ENCODE results near the gene ANAPC10. TPM values are rescaled to one million over a fixed set of nuclear protein-coding genes. Genes with fewer than 3 reads are reported as not detected.
A peak's percentile ranks its signal among the peaks of the same experiment; 100 is the strongest.

Gene ANAPC10
- total and polyA plus RNA-seq, 2 experiments from 2014 or later, result 22.4 to 31.7 TPM

DNA sequence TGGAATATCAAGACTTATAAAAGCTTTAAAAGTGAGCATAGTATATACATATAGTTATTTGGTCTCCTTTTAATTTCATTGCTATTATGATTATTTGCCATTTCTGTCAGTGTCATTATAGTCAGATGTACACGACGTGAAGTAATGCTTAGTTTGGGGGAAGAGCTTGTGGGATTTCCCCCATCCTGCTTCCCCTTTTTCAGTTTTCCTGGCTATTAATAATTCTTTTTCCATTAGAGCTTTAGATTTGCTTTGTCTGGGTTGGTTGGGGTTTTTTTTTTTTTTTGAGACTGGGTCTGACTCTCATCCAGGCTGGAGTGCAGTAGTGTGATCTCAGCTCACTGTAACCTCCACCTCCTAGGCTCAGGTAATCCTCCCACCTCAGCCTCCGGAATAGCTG lies 5.5 kb upstream of the ANAPC10 start:
- Histone ChIP-seq H2AFZ (no peak overlapping the region), H3K36me3 (ENCODE audit: low read depth) (peaks cover 39% of the 10 kb centered on the region), H3F3A (ENCODE audit: insufficient read depth) (peaks cover 8% of the 10 kb centered on the region; the same call in 1 of the 2 replicates), H3K9ac (no peak overlapping the region), H3K4me2 (ENCODE audit: unreplicated experiment) (no peak overlapping the region), H3K9me2 (ENCODE audit: insufficient read depth) (no peaks in the 10 kb centered on the region), H3K27ac (no peak overlapping the region), H4K20me1 (ENCODE audit: insufficient read depth) (no peaks in the 10 kb centered on the region), H3K4me3 (no peak overlapping the region), H3K9me3 (ENCODE audit: low read depth) (no peaks in the 10 kb centered on the region), H3K79me2 (ENCODE audit: insufficient read depth) (peaks cover 97% of the 10 kb centered on the region), H3K4me1 (ENCODE audit: insufficient read depth) (peaks cover 18% of the 10 kb centered on the region), H3K27me3 (replicated peaks; ENCODE audit: insufficient read depth) (no peaks in the 10 kb centered on the region)
- no peak for DNase-seq
- in situ Hi-C loops (cut with MboI), result no loop called here
- TF ChIP-seq EZH2phosphoT487 (IDR thresholded peaks at IDR 0.05; ENCODE audit: insufficient read depth, low read depth) (no peak), EZH2 (IDR thresholded peaks at IDR 0.05; ENCODE audit: insufficient read depth, poor library complexity, severe bottlenecking) (no peak)
- WGBS, 2 experiments (ENCODE audit: low coverage in 1 of 2, low lambda C conversion rate in 2 of 2, missing lambda C conversion rate in 2 of 2), result 92 to 97% methylated on average over 3 of the region's 3 CpGs

DNA sequence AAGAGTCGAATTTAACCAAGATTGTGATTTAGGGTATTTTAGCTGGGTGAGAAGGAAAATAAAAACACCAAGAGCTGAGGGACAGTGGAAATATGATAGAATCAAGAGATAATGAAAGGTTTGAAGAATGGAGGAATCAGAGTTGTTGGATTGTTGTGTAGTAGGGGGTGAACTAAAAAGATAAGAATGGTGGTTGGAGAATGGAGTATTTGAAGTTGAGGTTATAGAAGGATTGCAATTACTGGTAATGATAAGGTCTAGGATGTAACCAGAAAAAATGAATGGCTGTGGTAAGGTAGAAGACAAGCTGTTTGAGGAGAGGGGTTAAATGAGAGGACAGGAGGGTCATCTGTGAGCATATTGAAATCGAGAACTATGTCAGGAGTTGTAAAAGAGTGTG lies 4.6 kb upstream of the ANAPC10 start:
- H3K9ac ChIP-seq, result no peak overlapping the region
- H3K36me3 ChIP-seq (ENCODE audit: low read depth), result peaks cover 31% of the 10 kb centered on the region
- no peaks in the 10 kb centered on the region for H3K27me3 ChIP-seq (replicated peaks; ENCODE audit: insufficient read depth)
- no peaks in the 10 kb centered on the region for H3K9me2 ChIP-seq (ENCODE audit: insufficient read depth)
- peaks cover 18% of the 10 kb centered on the region for H3K4me1 ChIP-seq (ENCODE audit: insufficient read depth)
- WGBS, 2 experiments (ENCODE audit: low coverage in 1 of 2, low lambda C conversion rate in 2 of 2, missing lambda C conversion rate in 2 of 2), result 61 to 70% methylated on average over 2 of the region's 2 CpGs
- H3F3A ChIP-seq (ENCODE audit: insufficient read depth), result peaks cover 10% of the 10 kb centered on the region; the same call in 1 of the 2 replicates
- H3K79me2 ChIP-seq (ENCODE audit: insufficient read depth), result peaks cover 92% of the 10 kb centered on the region
- H3K4me3 ChIP-seq, result no peak overlapping the region
- no peak overlapping the region for H3K4me2 ChIP-seq (ENCODE audit: unreplicated experiment)
- no peaks in the 10 kb centered on the region for H4K20me1 ChIP-seq (ENCODE audit: insufficient read depth)
- no peak overlapping the region for H2AFZ ChIP-seq
- in situ Hi-C loops (cut with MboI), result no loop called here
- no peaks in the 10 kb centered on the region for H3K9me3 ChIP-seq (ENCODE audit: low read depth)
- DNase-seq, result no peak
- no peak for TF ChIP-seq EZH2phosphoT487 (IDR thresholded peaks at IDR 0.05; ENCODE audit: insufficient read depth, low read depth)
- no peak for TF ChIP-seq EZH2 (IDR thresholded peaks at IDR 0.05; ENCODE audit: insufficient read depth, poor library complexity, severe bottlenecking)
- no peak overlapping the region for H3K27ac ChIP-seq

DNA sequence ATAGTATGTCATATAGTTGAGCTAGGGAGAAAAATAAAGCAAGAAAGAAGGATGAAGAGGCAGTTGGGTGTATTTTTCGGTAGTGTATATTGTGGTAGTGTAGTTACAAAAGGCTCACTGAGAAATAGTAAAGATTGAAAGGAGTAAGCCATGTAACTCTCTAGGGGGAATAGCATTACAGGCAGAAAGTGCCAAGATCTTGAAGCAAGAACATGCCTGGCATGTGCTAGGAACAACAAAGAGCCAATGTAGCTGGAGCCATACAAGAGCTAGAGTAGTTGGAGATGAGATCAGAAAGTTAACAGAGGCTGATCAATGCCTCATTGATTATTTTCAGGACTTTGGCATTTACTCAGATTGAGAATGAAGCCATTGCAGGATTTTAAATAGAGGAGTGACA lies 3.1 kb upstream of the ANAPC10 start:
- H3K9ac ChIP-seq, result no peak overlapping the region
- no peak overlapping the region for H3K4me2 ChIP-seq (ENCODE audit: unreplicated experiment)
- H2AFZ ChIP-seq, result no peak overlapping the region
- H3K9me3 ChIP-seq (ENCODE audit: low read depth), result no peaks in the 10 kb centered on the region
- H3K9me2 ChIP-seq (ENCODE audit: insufficient read depth), result no peaks in the 10 kb centered on the region
- DNase-seq, result no peak
- H3K27ac ChIP-seq, result no peak overlapping the region
- H3K36me3 ChIP-seq (ENCODE audit: low read depth), result peaks cover 18% of the 10 kb centered on the region
- H3F3A ChIP-seq (ENCODE audit: insufficient read depth), result peaks cover 20% of the 10 kb centered on the region
- H4K20me1 ChIP-seq (ENCODE audit: insufficient read depth), result no peaks in the 10 kb centered on the region
- H3K79me2 ChIP-seq (ENCODE audit: insufficient read depth), result peaks cover 90% of the 10 kb centered on the region
- no peak overlapping the region for H3K4me3 ChIP-seq
- no peaks in the 10 kb centered on the region for H3K27me3 ChIP-seq (replicated peaks; ENCODE audit: insufficient read depth)
- H3K4me1 ChIP-seq (ENCODE audit: insufficient read depth), result peaks cover 28% of the 10 kb centered on the region
- WGBS, 2 experiments (ENCODE audit: low coverage in 1 of 2, low lambda C conversion rate in 2 of 2, missing lambda C conversion rate in 2 of 2), result 97 to 100% methylated on average over 1 of the region's 1 CpG
- in situ Hi-C loops (cut with MboI), result no loop called here
- TF ChIP-seq EZH2phosphoT487 (IDR thresholded peaks at IDR 0.05; ENCODE audit: insufficient read depth, low read depth) (no peak), EZH2 (IDR thresholded peaks at IDR 0.05; ENCODE audit: insufficient read depth, poor library complexity, severe bottlenecking) (no peak)

DNA sequence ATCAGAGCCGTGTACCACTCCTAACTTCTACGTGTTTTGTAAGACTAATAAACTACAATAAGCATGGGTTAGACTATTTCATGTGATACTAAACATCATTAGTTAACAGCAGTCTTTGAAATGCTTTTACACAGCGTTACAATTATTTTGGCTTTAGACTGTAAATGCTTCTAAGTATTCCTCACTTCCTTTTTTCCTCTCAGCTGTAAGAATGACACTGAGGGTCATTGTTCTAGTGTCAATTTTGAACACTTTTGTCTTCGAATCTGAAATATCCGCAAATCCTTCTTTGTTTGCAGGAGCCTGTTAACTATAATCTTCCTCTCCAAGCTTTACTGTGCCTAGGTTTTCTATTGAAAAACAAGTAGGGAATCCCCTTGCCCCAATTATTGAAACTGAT lies 1.7 kb upstream of the ANAPC10 start:
- H3K9me3 ChIP-seq (ENCODE audit: low read depth), result no peaks in the 10 kb centered on the region
- H3K9me2 ChIP-seq (ENCODE audit: insufficient read depth), result no peaks in the 10 kb centered on the region
- peaks cover 90% of the 10 kb centered on the region for H3K79me2 ChIP-seq (ENCODE audit: insufficient read depth)
- TF ChIP-seq EZH2phosphoT487 (IDR thresholded peaks at IDR 0.05; ENCODE audit: insufficient read depth, low read depth) (no peak), EZH2 (IDR thresholded peaks at IDR 0.05; ENCODE audit: insufficient read depth, poor library complexity, severe bottlenecking) (no peak)
- H4K20me1 ChIP-seq (ENCODE audit: insufficient read depth), result no peaks in the 10 kb centered on the region
- WGBS, 2 experiments (ENCODE audit: low coverage in 1 of 2, low lambda C conversion rate in 2 of 2, missing lambda C conversion rate in 2 of 2), result 23 to 31% methylated on average over 5 of the region's 5 CpGs
- H3K4me3 ChIP-seq, result peak overlapping the region; percentile 79
- peak overlapping the region; percentile 100 for H3K4me2 ChIP-seq (ENCODE audit: unreplicated experiment)
- in situ Hi-C loops (cut with MboI), result no loop called here
- peaks cover 9% of the 10 kb centered on the region for H3K36me3 ChIP-seq (ENCODE audit: low read depth)
- peaks cover 20% of the 10 kb centered on the region for H3F3A ChIP-seq (ENCODE audit: insufficient read depth)
- peak; percentile 41 for DNase-seq
- peaks cover 28% of the 10 kb centered on the region for H3K4me1 ChIP-seq (ENCODE audit: insufficient read depth)
- H3K27ac ChIP-seq, result peak overlapping the region; percentile 92
- peak overlapping the region; percentile 92 for H3K9ac ChIP-seq
- no peak overlapping the region for H2AFZ ChIP-seq
- no peaks in the 10 kb centered on the region for H3K27me3 ChIP-seq (replicated peaks; ENCODE audit: insufficient read depth)

DNA sequence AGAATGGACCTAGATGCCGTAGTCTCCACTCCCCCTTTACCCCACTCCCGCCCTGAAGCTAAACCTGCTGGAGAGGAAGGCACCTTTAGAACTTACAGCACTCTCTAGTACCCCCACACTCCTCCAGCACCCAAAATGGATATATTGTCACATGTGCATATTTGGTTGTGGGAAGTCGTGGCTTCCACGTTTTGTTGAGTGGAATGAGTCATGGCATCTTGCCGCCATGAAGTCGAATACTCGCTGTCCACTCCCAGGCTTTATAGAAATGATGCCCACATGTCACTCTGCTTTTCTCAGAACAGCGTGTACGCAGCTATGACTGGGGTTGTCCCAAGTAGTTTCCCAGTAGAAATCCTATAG lies 660 bp upstream of the ANAPC10 start:
- peak; percentile 86 for DNase-seq
- in situ Hi-C loops (cut with MboI), result no loop called here
- 2 to 3% methylated on average over 9 of the region's 9 CpGs for WGBS, 2 experiments (ENCODE audit: low coverage in 1 of 2, low lambda C conversion rate in 2 of 2, missing lambda C conversion rate in 2 of 2)

More for the DNA sequence above, 660 bp upstream of the ANAPC10 start:
- TF ChIP-seq EZH2 (IDR thresholded peaks at IDR 0.05; ENCODE audit: insufficient read depth, poor library complexity, severe bottlenecking) (no peak), EZH2phosphoT487 (IDR thresholded peaks at IDR 0.05; ENCODE audit: insufficient read depth, low read depth) (no peak)
- Histone ChIP-seq H3K36me3 (ENCODE audit: low read depth) (peaks cover 15% of the 10 kb centered on the region), H4K20me1 (ENCODE audit: insufficient read depth) (no peaks in the 10 kb centered on the region), H3K27me3 (replicated peaks; ENCODE audit: insufficient read depth) (no peaks in the 10 kb centered on the region), H3K4me2 (ENCODE audit: unreplicated experiment) (peak overlapping the region; percentile 100), H3K4me1 (ENCODE audit: insufficient read depth) (peaks cover 28% of the 10 kb centered on the region), H2AFZ (peak overlapping the region; percentile 91), H3K9me3 (ENCODE audit: low read depth) (no peaks in the 10 kb centered on the region), H3F3A (ENCODE audit: insufficient read depth) (peaks cover 20% of the 10 kb centered on the region), H3K9me2 (ENCODE audit: insufficient read depth) (no peaks in the 10 kb centered on the region), H3K4me3 (peak overlapping the region; percentile 79), H3K79me2 (ENCODE audit: insufficient read depth) (peaks cover 92% of the 10 kb centered on the region), H3K27ac (peak overlapping the region; percentile 92), H3K9ac (peak overlapping the region; percentile 92)

Measured in GM23248 (cell line).